Measurements from ENCODE around the gene INS. TPM values are rescaled to one million over a fixed set of nuclear protein-coding genes. Genes with fewer than 3 reads are reported as not detected.
A peak's percentile ranks its signal among the peaks of the same experiment; 100 is the strongest.

The INS gene
- total and polyA plus RNA-seq, 2 of the 13 experiments (the other 11 are each of a cell fraction or from before 2014, with no cell fraction given): not detected

- TF ChIP-seq NFE2L1 (CRISPR knock-in tag; IDR thresholded peaks at IDR 0.05; ENCODE audit: borderline replicate concordance) (no peak), IRF2 (CRISPR knock-in tag; IDR thresholded peaks at IDR 0.05) (0 out of 2 replicates have a peak, but pooled peaks have one; percentile 27), RELA (CRISPR knock-in tag; IDR thresholded peaks at IDR 0.05) (0 out of 2 replicates have a peak, but pooled peaks have one; percentile 48), RAD21 (CRISPR knock-in tag; IDR thresholded peaks at IDR 0.05) (peak; percentile 91), TOPORS (CRISPR knock-in tag; IDR thresholded peaks at IDR 0.05) (no peak), ZNF784 (CRISPR knock-in tag; IDR thresholded peaks at IDR 0.05; ENCODE audit: borderline replicate concordance) (no peak), ZNF446 (CRISPR knock-in tag; IDR thresholded peaks at IDR 0.05) (0 out of 2 replicates have a peak, but pooled peaks have one; percentile 51), GPN1 (CRISPR knock-in tag; IDR thresholded peaks at IDR 0.05; ENCODE audit: borderline replicate concordance) (no peak), ZBTB42 (CRISPR knock-in tag; IDR thresholded peaks at IDR 0.05) (no peak), SSRP1 (CRISPR knock-in tag; IDR thresholded peaks at IDR 0.05) (no peak), ZNF20 (CRISPR knock-in tag; IDR thresholded peaks at IDR 0.05) (no peak), ZNF687 (CRISPR knock-in tag; IDR thresholded peaks at IDR 0.05) (peak; percentile 50; the same call in 1 of the 2 replicates), ZSCAN25 (CRISPR knock-in tag; IDR thresholded peaks at IDR 0.05) (peak; percentile 66; the same call in 1 of the 2 replicates), TEAD3 (CRISPR knock-in tag; optimal IDR thresholded peaks at IDR 0.05; ENCODE audit: borderline replicate concordance) (peak; percentile 29), ATF3 (CRISPR knock-in tag; IDR thresholded peaks at IDR 0.05) (no peak), ZNF558 (CRISPR knock-in tag; IDR thresholded peaks at IDR 0.05; ENCODE audit: borderline replicate concordance) (no peak), ZNF564 (CRISPR knock-in tag; IDR thresholded peaks at IDR 0.05) (no peak), DR1 (CRISPR knock-in tag; IDR thresholded peaks at IDR 0.05) (no peak), NRL (CRISPR knock-in tag; IDR thresholded peaks at IDR 0.05; ENCODE audit: borderline replicate concordance) (peak; percentile 35; the same call in 1 of the 2 replicates), TGIF2 (CRISPR knock-in tag; IDR thresholded peaks at IDR 0.05) (no peak), MTERF4 (CRISPR knock-in tag; IDR thresholded peaks at IDR 0.05) (peak; percentile 65; the same call in 1 of the 2 replicates), ZSCAN29 (CRISPR knock-in tag; conservative IDR thresholded peaks at IDR 0.05) (no peak), SIN3A (IDR thresholded peaks at IDR 0.05; ENCODE audit: borderline replicate concordance, low read depth, low read length) (no peak), SALL2 (CRISPR knock-in tag; IDR thresholded peaks at IDR 0.05) (no peak), ZNF580 (CRISPR knock-in tag; IDR thresholded peaks at IDR 0.05; ENCODE audit: borderline replicate concordance, low read depth) (0 out of 2 replicates have a peak, but pooled peaks have one; percentile 53)
These were observed 4.4 kb downstream of the INS start (continued) for GRCh38 chr11:2156416-2157182.

Data from HepG2 (cell line).